HCEC 1CT (cell line): ENCODE data around the gene GHR.
A peak's percentile ranks its signal among the peaks of the same experiment; 100 is the strongest.
"Not testable (repeated sequence)": the region's sequence is repeated elsewhere in the genome, so short reads cannot be mapped to it uniquely, and the experiment has no call there.

Experiments
- DNase-seq: peaks from one replicate; pipeline ENCODE4 v3.0.0-alpha.2; 2017

The GHR gene

DNA sequence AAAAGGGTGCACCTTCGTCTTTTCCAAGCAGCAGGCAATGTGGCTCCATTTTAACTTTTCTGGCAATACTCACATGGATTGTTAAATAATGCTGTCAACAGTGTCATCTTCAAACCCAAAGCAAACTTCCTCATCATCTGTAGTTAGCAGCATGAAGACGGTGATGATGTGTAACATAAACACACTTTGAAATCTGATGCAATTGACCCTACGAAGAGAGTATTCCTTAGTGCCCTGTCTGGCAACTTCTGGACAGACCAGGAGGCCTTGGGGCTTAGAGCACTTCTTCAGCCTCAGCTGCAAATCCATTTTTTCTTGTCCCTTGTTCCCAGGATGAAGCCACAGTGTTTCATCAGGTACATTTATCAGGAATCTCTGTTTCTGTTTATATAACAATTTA, 149.1 kb downstream of the GHR start:
- DNase-seq: no peak

GRCh38 chr5:42573386-42573785, 150.1 kb downstream of the GHR start:
- no peak for DNase-seq

DNA sequence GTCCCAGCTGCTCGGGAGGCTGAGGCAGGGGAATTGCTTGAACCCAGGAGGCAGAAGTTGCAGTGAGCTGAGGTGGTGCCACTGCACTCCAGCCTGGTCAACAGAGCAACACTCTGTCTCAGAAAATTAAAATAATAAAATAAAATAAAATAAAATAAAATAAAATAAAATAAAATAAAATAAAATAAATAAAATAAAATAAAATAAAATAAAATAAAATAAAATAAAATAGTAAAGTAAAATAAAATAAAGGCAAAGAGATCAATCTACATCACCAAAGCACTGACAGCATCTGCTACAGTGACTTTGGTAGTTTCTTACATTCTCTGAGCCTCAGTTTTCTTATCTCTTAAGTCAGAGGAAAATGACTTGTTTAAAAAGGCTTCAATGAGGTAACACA, 152.7 kb downstream of the GHR start:
- DNase-seq: not testable (repeated sequence)

- DNase-seq: not testable (repeated sequence)
Observed at GRCh38 chr5:42578901-42579300, 155.7 kb downstream of the GHR start.

GRCh38 chr5:42579320-42579719, 156.1 kb downstream of the GHR start:
- DNase-seq: peak; percentile 6

DNA sequence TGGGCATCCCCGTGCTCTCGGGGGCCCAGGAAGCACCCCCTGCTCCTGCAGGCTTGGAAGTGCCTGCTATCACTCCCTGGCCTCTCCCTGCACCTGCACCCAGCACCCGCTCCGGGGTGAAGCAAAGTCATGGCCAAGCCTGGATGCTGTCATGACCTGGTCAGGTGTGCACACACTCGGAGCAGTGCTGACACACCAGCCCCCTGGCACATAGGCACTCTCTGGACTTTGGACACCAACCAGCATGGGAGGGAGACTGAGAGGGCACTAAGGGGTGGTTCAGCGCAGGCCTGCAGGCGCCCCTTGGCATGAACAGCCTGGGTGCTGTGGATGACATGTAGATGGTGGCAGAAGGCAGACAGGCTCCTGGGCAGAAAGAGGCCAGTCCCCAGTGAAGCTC, 158.6 kb downstream of the GHR start:
- DNase-seq: no peak

GRCh38 chr5:42582723-42583122, 159.5 kb downstream of the GHR start:
- DNase-seq: no peak

DNA sequence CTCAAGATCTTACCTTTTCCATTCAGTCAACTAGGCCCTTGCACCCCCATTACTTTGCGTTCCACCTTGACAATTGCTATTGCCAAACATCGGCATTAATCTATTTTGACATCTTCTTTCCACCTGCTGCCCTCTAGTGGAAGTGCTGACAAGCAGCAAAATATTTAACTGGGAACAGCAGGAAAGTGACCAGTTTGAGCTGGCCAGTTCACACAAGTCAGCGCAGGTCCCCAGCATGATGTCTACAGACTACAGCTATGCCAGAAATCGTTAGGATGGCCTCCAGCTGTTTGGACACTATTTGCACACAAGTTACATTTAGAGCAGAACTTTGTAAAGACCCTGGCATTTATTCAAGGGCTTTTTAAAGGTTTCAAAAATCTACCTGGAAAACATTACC, 160.1 kb downstream of the GHR start:
- DNase-seq: peak; percentile 26

DNA sequence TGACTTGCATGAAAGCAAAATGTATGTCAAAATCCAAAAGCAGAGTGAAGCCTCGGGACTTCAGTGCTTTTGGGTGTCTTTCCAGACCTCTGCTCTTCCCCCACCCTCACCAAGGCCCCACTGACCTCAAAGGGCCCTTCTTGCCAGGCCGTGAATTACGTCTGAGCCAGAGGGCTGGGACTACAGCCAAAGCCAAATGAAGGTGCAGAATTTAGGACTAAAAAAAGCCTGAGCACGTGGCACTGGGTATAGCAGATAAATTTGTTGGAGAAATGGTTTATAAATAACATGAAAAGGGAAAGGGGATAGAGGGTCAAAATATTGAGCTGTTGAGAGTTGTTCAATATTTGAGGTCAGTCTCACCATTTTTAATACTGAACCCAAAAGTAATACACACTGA, 163.4 kb downstream of the GHR start:
- DNase-seq: no peak

DNA sequence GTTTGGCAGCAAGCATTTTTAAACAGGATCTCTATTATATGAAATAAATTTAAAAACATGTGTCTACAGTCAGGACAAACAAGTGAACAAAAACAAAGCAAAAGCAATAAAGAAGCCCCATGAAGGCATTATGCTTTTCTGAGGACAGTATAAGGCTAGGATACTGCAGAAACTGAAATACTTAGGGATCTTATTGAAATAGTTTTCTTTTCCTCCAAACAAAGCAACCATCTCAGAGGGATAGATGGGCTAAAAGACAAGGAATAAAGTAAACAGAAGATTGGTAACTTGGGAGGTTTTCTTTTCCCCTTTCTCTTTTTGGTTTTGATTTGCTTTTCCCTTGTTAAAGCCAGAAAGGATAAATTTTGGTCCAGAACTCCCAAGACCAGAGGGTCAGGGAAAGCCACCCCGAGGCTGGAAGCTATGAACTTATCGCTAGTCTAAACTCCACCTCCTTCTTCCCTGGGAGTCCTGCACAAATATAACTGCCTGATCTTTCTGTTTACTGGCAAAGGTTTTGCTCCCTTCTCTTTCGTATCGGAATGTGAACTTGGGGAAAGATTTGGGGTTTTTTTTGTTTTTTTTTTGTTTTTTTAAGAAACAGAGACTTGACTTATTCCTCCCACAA, 164.0 kb downstream of the GHR start:
- DNase-seq: no peak

DNA sequence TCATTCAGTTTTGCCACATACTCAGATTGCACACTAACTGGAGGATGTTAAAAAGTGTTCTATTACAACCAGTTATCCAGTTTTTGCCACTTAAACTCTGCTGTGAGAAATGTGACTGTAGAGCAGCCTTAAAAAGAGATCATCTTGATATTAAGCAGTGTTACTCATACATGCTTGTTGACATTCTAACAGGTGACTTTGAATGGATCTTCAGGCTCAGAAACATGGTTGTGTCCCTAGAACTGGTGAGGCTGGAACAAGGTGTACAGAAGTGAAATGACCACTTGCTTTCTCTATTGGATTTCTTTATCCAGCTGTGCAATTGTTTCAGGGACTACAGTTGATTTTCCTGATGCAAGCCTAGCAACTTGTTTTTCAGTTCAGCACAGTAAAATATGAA, 167.3 kb downstream of the GHR start:
- DNase-seq: no peak

- no peak for DNase-seq
Observed at GRCh38 chr5:42591015-42591414, 167.8 kb downstream of the GHR start.

DNA sequence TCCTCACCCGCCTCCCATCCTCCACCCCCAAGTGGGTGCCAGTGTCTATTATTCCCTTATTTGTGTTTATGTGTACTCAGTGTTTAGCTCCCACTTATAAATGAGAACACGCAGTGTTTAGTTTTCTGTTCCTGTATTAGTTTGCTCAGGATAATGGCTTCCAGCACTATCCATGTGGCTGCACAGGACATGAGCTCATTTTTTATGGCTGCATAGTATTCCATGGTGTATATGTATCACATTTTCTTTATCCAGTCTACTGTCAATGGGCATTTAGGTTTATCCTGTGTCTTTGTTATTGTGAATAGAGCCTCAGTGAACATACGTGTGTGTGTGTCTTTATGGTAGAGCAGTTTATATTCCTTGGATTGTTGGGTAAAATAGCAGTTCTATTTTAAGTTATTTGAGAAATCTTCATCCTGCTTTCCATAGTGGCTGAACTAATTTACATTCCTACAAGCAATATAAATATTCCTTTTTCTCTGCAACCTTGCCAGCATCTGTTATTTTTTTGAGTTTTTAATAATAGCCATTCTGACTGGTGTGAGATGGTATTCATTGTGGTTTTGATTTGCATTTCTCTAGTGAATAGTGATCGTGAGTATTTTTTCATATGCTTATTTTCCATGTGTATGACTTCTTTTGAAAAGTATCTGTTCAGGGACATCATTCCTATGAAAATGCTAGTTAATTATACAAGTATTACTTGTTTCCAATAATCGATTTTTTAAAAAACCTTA, 169.3 kb downstream of the GHR start:
- DNase-seq: no peak

DNA sequence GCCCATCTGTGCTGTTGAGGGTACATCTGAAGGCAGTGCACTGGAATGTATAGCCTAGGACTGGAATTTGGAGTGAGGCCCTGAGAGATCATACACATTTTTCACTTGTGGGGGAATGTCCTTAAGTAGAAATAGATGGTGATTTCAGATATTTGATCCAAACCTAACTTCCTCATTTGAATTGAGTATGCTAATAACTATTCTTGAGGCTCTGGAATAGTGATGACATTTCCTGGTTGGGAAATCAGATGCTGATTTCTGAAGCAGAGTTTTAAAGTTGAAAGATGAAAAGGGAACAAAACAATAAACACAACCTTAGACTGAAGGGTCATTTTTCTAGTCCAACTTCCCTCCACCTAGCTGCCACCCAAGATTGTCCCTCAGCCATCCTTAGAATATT, 170.4 kb downstream of the GHR start:
- no peak for DNase-seq

DNA sequence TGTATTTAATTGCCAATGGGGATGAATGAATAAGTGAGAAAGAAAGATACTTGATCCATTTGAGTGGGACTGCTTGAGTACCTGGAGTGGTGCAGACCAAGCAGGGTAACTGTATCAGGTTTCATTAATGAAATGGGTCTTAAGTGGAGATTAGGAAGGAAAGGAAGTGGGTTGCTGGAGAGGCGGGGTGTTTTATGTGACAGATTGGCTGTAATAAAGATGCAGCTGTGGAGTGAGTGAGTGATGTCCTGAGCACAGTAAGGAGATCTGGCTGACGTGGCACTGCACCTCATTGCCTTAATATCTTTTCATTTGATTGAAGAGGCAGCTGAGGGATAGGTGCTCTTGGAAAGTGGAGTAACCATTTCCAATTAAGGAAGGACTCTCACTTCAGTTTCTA, 172.4 kb downstream of the GHR start:
- no peak for DNase-seq

DNA sequence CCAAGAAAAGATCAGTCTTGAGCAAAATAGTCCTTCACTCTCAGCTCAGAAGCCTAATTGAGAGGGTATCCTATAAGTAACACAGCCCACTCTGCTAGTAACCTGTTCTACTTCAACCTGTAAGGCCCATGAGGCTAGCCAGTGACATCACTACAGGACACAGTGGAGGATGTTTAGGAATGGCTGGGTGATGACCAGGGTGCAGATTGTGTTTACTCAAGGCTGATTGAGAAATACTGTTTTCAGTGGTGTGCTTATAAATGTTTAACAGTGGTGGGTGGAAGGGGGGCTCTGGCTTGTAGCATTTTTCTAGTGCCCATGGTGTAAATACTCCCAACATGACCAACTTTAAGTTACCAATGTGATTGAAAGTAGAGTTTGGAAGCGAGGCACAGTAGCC, 173.6 kb downstream of the GHR start:
- no peak for DNase-seq

GRCh38 chr5:42597318-42597937, 174.2 kb downstream of the GHR start:
- no peak for DNase-seq

DNA sequence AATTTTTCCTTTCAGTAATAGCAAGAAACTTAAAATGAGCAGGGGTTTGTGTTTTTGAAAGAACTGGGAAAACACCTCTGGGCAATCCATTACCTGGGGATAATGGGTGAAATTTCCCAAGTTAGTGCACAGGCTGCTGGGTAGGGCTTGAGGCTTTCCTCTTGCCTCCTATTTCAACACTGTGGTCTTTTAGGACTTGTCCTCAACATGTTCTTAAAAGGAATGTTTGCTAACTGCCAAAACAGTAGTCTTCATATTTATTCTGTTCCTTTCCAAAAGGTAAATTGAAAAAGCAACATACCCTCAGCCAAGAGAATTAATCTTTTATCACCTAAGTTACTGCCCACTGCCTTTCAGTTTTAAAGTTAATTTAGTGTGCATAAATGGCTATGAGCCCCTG, 175.1 kb downstream of the GHR start:
- DNase-seq: no peak

DNA sequence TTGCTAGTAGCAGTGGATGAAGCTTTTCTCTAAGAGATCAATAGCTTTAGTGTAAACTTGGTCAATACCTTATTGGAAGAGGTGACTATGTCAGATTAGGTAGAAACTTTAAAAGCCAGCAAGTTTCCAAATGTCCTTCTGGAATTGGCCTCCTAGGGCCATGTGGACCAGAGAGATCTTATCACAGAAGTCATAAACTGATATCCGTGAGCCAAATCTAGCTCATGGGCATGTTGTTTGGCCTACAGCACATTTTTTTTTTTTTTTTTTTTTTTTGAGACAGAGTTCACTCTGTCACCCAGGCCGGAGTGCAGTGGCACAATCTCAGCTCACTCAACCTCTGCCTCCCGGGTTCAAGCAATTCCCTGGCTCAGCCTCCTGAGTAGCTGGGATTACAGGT, 175.9 kb downstream of the GHR start:
- DNase-seq: no peak

GRCh38 chr5:42600441-42600840, 177.2 kb downstream of the GHR start:
- DNase-seq: no peak

GRCh38 chr5:42604171-42604711, 181.0 kb downstream of the GHR start:
- DNase-seq: no peak

- no peak for DNase-seq
Observed at GRCh38 chr5:42605490-42605889, 182.3 kb downstream of the GHR start.

DNA sequence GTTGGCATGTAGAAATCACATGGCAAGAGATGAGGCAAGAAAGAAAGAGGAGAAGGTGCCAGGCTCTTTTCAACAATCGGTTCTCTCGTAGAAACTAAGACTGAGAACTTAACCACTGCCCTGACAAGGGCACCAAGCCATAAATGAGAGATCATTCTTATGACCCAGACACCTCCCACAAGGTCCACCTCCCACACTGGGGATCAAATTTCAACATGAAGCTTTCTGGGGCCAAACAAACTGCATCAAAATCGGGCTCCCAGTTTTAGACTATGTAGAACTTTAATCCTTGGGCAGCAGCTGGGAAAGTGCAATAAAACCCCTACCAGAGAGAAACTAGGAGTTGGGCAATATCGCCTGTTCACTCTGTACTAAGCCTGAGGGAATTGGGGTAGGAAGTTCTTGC, 183.2 kb downstream of the GHR start:
- no peak for DNase-seq

DNA sequence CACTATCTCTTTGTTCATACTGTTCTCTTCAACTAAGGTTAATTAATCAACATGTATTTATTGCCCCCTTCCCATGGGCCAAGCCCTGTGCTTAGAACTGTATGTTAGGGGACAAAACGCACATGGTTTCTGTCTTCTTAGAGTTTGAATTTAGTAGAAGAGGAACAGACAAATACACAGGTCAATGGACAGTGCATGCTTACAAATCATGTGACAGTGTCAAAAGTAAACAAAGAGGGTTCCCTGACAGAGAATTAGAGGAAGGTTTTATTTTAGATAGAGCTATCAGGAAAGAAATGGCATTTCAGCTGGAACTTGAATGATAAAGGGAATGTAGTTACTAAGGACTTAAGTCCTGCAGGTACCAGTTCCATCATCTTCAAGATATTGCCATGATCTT, 188.2 kb downstream of the GHR start:
- no peak for DNase-seq
